Kidney epithelial cell (primary cell): ENCODE measurements around the gene FCMR. TPM values are rescaled to one million over a fixed set of nuclear protein-coding genes. Genes with fewer than 3 reads are reported as not detected.

ENCODE experiments used
- DNase-seq: peaks from one replicate; pipeline ENCODE4 v3.0.0-alpha.2; 2010; ENCODE audit warnings: low read depth
- H3K27me3 ChIP-seq: 2 replicates; pipeline ENCODE4 v1.6.0; 2011; ENCODE audit warnings: low read length; ENCODE audit not compliant: control insufficient read depth, insufficient read depth
- H3K36me3 ChIP-seq: 2 replicates; pipeline ENCODE4 v1.5.1; 2011; ENCODE audit warnings: low read length; ENCODE audit not compliant: control insufficient read depth, insufficient read depth
- H3K4me3 ChIP-seq: 2 replicates; pipeline ENCODE4 v1.5.1; 2011; ENCODE audit warnings: low read depth, mild to moderate bottlenecking, control low read depth, low read length
- total RNA-seq: library from RNA; depleted of rRNA; stranded (reverse); fragments of >200 nt; gene quantifications from 2 replicates; pipeline ENCODE4 v1.2.3, GENCODE V29; 2015
- TF ChIP-seq, protein P1 (sequence below): IDR thresholded peaks from 2 replicates; pipeline ENCODE4 v1.5.1; 2011; ENCODE audit warnings: mild to moderate bottlenecking, moderate library complexity, low read length, control low read depth, inconsistent platforms; ENCODE audit not compliant: insufficient read depth, poor library complexity, severe bottlenecking

FCMR gene
- total RNA-seq, 1 donor from 2014 or later: 0.71 TPM

DNA sequence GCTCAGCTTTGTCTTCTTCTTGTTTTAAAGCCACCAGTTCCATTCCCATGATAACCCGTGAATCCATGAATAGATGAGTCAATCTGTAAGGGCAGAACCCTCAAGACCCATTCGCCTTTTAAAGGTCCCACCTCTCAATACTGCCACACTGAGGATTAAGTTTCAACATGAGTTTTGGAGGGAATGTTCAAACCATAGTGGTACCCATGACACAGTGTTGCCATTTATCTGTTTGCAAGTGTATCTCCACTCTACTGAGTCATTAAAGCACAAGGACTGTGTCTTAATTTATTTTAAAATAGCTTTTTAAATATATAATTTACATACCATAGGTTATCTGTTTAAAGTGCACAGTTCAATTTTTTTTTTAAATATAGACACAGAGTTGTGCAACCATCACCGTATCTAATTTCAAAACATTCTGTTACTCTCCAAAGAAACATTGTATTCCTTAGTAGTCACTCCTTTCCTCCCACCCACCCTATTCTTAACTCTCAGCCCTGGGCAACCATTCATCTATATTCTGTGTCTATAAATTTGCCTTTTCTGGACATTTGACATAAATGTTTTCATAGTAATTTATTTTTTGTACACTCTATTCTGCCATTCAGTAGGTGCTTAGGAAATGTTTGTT lies 29.3 kb downstream of the FCMR start:
- no peaks in the 10 kb centered on the region for H3K36me3 ChIP-seq
- H3K4me3 ChIP-seq: no peak overlapping the region
- TF ChIP-seq, protein P1, sequence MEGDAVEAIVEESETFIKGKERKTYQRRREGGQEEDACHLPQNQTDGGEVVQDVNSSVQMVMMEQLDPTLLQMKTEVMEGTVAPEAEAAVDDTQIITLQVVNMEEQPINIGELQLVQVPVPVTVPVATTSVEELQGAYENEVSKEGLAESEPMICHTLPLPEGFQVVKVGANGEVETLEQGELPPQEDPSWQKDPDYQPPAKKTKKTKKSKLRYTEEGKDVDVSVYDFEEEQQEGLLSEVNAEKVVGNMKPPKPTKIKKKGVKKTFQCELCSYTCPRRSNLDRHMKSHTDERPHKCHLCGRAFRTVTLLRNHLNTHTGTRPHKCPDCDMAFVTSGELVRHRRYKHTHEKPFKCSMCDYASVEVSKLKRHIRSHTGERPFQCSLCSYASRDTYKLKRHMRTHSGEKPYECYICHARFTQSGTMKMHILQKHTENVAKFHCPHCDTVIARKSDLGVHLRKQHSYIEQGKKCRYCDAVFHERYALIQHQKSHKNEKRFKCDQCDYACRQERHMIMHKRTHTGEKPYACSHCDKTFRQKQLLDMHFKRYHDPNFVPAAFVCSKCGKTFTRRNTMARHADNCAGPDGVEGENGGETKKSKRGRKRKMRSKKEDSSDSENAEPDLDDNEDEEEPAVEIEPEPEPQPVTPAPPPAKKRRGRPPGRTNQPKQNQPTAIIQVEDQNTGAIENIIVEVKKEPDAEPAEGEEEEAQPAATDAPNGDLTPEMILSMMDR: no peak
- no peak for DNase-seq
- H3K27me3 ChIP-seq: no peaks in the 10 kb centered on the region

DNA sequence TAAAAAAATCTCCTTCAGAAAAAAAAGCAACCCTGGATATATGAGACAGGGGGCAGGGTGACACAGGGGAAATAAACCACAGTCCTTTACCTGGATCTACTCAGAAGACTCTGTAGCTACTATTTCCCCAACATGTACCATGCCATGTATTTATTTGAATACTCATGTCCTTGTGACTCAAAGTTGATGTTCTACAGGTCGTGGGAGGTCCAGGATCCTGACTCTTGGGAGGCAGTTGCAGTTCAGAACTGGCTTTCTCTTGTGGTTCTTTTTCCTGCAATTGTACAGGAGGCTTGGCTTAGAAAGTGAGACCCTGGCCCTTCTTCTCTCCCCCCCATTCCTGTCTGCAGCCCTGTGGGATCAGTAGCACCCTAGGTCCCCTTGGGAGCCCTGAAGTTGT lies 30.3 kb downstream of the FCMR start:
- no peak for DNase-seq
- TF ChIP-seq, protein P1: no peak
- no peaks in the 10 kb centered on the region for H3K36me3 ChIP-seq
- no peak overlapping the region for H3K4me3 ChIP-seq
- no peaks in the 10 kb centered on the region for H3K27me3 ChIP-seq

DNA sequence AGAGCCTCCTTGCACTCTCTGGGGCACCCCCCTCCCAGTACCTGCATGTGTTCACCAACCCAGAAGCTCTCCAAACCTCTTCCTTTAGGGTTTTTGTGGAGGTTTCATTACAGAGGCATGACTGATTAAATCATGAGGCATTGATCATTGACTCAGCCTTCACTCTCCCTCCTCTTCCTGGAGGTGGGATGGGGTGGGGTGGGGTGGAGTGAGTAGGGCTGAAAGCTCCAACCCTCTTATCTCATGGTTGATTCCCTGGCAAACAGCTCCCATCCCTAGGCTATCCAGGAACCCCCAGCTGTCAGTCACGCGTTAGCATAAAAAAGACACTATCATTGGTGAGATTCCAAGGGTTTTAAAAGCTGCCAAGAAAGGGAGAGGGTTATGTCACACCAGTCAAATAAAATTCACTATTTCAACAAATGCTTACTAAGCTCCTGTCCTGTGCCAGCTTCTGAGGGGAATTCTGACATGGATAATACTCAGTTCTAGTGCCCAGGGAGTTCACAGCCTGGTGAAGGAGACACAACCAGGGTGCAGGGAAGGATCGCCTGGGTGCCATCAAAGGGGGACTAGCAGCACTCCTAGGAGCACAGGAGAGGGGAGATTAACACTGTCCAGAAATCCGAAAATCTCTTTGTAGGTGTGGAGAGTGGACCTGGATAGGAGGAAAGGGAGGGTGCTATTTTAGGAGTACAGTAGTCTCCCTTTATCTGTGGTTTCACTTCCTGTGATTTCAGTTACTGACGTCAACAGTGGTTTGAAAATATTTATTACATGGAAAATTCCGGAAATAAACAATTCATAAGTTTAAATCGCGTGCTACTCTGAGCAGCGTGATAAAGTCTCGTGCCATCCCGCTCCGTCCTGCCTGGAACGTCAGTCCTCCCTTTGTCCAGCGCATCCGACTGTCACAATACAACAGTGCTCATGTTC lies 31.3 kb downstream of the FCMR start:
- TF ChIP-seq, protein P1: no peak
- H3K27me3 ChIP-seq: no peaks in the 10 kb centered on the region
- no peak overlapping the region for H3K4me3 ChIP-seq
- H3K36me3 ChIP-seq: no peaks in the 10 kb centered on the region
- DNase-seq: no peak

DNA sequence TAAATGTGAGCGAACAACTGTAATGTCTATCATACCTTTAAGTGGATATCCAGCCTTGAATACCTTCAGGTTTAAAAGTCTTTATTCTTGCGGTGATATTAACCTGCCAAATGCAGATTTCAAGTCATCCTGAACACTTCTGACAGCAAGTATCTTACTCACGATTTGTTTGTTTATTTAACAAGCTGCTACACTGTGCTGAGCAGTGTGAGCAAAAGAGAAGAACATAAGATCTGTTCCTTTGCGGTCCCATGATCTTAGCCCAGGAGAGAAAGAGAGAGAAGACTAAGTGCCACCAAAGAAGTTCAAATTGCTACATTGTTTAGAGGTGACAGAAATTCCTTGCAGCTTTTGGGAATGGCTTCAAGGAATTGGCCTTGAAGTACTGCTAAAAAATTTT lies 34.0 kb downstream of the FCMR start:
- no peaks in the 10 kb centered on the region for H3K36me3 ChIP-seq
- no peak for DNase-seq
- no peak overlapping the region for H3K4me3 ChIP-seq
- no peaks in the 10 kb centered on the region for H3K27me3 ChIP-seq
- TF ChIP-seq, protein P1: no peak

DNA sequence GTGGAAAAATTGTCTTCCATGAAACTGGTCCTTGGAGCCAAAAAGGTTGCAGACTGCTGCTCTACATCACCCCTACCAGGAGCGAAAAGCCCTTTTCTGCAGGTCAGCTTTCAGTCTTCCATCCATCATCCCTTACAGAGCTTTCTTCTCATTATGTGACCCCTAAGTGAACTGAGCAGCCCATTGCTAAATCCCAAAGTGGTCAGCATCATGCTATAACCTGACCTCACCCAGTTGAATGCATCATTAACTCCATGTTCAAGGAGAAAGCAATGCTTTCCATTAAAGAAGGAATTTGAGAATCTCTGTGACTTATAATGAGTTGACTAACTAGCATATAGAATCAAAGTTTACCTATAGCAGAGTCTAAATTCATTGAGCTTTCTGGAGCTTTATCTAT lies 34.9 kb downstream of the FCMR start:
- TF ChIP-seq, protein P1: no peak
- no peak for DNase-seq
- no peak overlapping the region for H3K4me3 ChIP-seq
- H3K27me3 ChIP-seq: no peaks in the 10 kb centered on the region
- H3K36me3 ChIP-seq: no peaks in the 10 kb centered on the region
